Transverse colon (tissue), 4 donors: ENCODE results near the gene IMMP2L. TPM values are rescaled to one million over a fixed set of nuclear protein-coding genes. Genes with fewer than 3 reads are reported as not detected.

Experiments
- DNase-seq: peaks from one replicate; pipeline ENCODE4 v3.0.0-alpha.2; 2019
- H3K27ac ChIP-seq, 4 donors: fragments of 200-600 bp; sonication (generic); 2 replicates each; pipeline ENCODE4 v1.5.1; 2016 to 2018; ENCODE audit warnings: inconsistent platforms in 4 of 4
- H3K27me3 ChIP-seq: fragments of 200-600 bp; sonication (generic); 2 replicates; pipeline ENCODE4 v1.5.1; 2017; ENCODE audit warnings: inconsistent platforms
- H3K36me3 ChIP-seq, 4 donors: fragments of 200-600 bp; sonication (generic); 2 replicates each; pipeline ENCODE4 v1.5.1; 2017 to 2019; ENCODE audit warnings: inconsistent platforms in 4 of 4
- H3K4me1 ChIP-seq, 4 donors: fragments of 200-600 bp; sonication (generic); 2 replicates each; pipeline ENCODE4 v1.5.1; 2017 to 2020; ENCODE audit warnings: inconsistent platforms in 4 of 4
- H3K4me3 ChIP-seq, 4 donors: fragments of 200-600 bp; sonication (generic); 1 replicate in 1 of 4; 2 replicates in 3 of 4; pipeline versions ENCODE4 v1.5.1 to v1.6.1; 2017 to 2019; ENCODE audit warnings: inconsistent platforms in 4 of 4
- H3K9me3 ChIP-seq, 2 donors: fragments of 200-600 bp; sonication (generic); 2 replicates each; pipeline ENCODE4 v1.5.1; 2017 to 2019; ENCODE audit warnings: inconsistent platforms in 2 of 2
- EP300 ChIP-seq: sonication (generic); formaldehyde crosslinking; IDR thresholded peaks from one replicate; pipeline ENCODE4 v1.6.1; 2017; ENCODE audit warnings: antibody characterized with exemption, low read depth
- POLR2A ChIP-seq: fragments of 450-650 bp; IDR thresholded peaks from one replicate; pipeline ENCODE4 v1.6.1; 2016; ENCODE audit warnings: antibody characterized with exemption, mild to moderate bottlenecking, moderate library complexity
- POLR2AphosphoS5 ChIP-seq, 3 donors: sonication (generic); formaldehyde crosslinking; IDR thresholded peaks; one replicate each; pipeline ENCODE4 v1.6.1; 2016; ENCODE audit warnings: antibody characterized with exemption in 3 of 3
- WGBS, 2 donors: methylation state at CpG; one replicate each; pipeline ENCODE4 v1.1.5; 2018; ENCODE audit warnings: low coverage in 1 of 2; 5-methylcytosine and 5-hydroxymethylcytosine counted together
- in situ Hi-C, 4 donors: fragments of 200-750 bp; cut with MboI; loops; one replicate each; pipeline versions ENCODE4 v1.15.0 to v1.15.1; 2017; ENCODE audit warnings: low sequenced_read_pairs in 3 of 4, low pct_ligation_motif_present in 1 of 4, low pct_unique_long_range_greater_than_20kb in 1 of 4
- intact Hi-C: fragments of 100-400 bp; cut with DNase I; formaldehyde crosslinking; loops from one replicate; pipeline ENCODE4 v1.15.1; 2023; ENCODE audit warnings: low total_unique reads
- total RNA-seq, 4 donors: library from RNA; depleted of rRNA; stranded (reverse); fragments of >200 nt; gene quantifications; one replicate each; pipeline ENCODE4 v1.1.0, GENCODE V29; 2016
- TF ChIP-seq, protein P1 (sequence below), 5 experiments: fragments of 200-600 bp in 3 of 5; fragments of 450-650 bp in 2 of 5; sonication (generic) in 3 of 5; IDR thresholded peaks; 1 replicate in 2 of 5; 2 replicates in 3 of 5; pipeline ENCODE4 v1.5.1; 2016 to 2017; ENCODE audit warnings: antibody characterized with exemption in 5 of 5, inconsistent platforms in 3 of 5, mild to moderate bottlenecking in 2 of 5, moderate library complexity in 1 of 5

IMMP2L gene
- total RNA-seq, 4 donors from 2014 or later = 8.6 to 69.6 (median 10.9) TPM

- WGBS, 2 donors = 94 to 96% methylated on average over 5 of the region's 5 CpGs
- Histone ChIP-seq H3K27ac (no peak overlapping the region), H3K27me3 (no peaks in the 10 kb centered on the region), H3K36me3 (no peaks in the 10 kb centered on the region), H3K4me3 (no peak overlapping the region), H3K9me3 (peaks cover 5 to 9% of the 10 kb centered on the region in 2 donors), H3K4me1 (no peaks in the 10 kb centered on the region)
- TF ChIP-seq EP300 (no peak), POLR2AphosphoS5 (IDR thresholded peaks at IDR 0.05) (no peak), POLR2A (no peak)
- TF ChIP-seq, protein P1, sequence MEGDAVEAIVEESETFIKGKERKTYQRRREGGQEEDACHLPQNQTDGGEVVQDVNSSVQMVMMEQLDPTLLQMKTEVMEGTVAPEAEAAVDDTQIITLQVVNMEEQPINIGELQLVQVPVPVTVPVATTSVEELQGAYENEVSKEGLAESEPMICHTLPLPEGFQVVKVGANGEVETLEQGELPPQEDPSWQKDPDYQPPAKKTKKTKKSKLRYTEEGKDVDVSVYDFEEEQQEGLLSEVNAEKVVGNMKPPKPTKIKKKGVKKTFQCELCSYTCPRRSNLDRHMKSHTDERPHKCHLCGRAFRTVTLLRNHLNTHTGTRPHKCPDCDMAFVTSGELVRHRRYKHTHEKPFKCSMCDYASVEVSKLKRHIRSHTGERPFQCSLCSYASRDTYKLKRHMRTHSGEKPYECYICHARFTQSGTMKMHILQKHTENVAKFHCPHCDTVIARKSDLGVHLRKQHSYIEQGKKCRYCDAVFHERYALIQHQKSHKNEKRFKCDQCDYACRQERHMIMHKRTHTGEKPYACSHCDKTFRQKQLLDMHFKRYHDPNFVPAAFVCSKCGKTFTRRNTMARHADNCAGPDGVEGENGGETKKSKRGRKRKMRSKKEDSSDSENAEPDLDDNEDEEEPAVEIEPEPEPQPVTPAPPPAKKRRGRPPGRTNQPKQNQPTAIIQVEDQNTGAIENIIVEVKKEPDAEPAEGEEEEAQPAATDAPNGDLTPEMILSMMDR (IDR thresholded peaks at IDR 0.05) = no peak
- intact Hi-C loops = no loop called here
- in situ Hi-C loops = no loop called here
- DNase-seq = no peak
Observed at GRCh38 chr7:111571720-111572119, 9.4 kb upstream of the IMMP2L start.

DNA sequence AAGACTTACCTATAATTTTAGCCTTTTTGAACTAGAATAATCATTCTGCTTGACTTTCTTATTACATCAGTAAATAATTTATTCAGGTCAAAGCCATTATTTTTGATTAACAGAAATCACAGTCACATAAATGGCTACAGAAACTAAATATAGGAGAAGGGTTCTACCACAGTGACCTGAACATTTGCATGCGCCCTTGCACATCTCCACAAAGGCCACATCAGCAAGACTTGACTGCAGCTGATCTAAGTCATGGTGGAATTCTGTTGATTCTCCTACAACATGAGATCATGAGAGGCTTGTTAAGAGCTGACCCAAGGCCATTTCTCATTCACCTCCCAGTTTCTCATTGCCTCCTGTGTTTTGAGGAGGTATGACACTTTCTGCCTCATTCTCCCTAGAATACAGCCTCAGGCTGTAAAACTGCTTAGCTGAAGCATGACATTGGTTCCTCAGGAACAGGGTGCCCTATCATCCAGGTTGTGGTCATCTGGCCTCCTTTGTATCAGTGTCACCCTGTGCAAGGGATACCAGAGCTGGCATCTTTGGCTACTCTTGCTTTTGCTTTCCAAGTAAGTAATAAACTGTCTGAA is 6.7 kb upstream of the IMMP2L start:
- DNase-seq = no peak
- 67 to 81% methylated on average over 1 of the region's 1 CpG for WGBS, 2 donors
- no peaks in the 10 kb centered on the region for H3K36me3 ChIP-seq
- TF ChIP-seq, protein P1 (IDR thresholded peaks at IDR 0.05) = no peak
- TF ChIP-seq POLR2AphosphoS5 (IDR thresholded peaks at IDR 0.05) = no peak
- no peaks in the 10 kb centered on the region for H3K4me1 ChIP-seq
- H3K9me3 ChIP-seq = peaks cover 4 to 8% of the 10 kb centered on the region in 2 donors
- no peaks in the 10 kb centered on the region for H3K27me3 ChIP-seq
- H3K27ac ChIP-seq = no peak overlapping the region
- in situ Hi-C loops = no loop called here
- no peak overlapping the region for H3K4me3 ChIP-seq
- intact Hi-C loops = loop anchor here (10.0 kb wide), 1 partner anchor 1546 kb away; the partner anchor contains the start of gene SMIM30

GRCh38 chr7:111568419-111568818 is 6.1 kb upstream of the IMMP2L start:
- Histone ChIP-seq H3K27ac (no peak overlapping the region), H3K36me3 (no peaks in the 10 kb centered on the region), H3K9me3 (peaks cover 4 to 8% of the 10 kb centered on the region in 2 donors), H3K4me1 (no peaks in the 10 kb centered on the region), H3K4me3 (no peak overlapping the region), H3K27me3 (no peaks in the 10 kb centered on the region)
- in situ Hi-C loops (no loop called here), intact Hi-C loops (loop anchor here (10.0 kb wide), 1 partner anchor 1546 kb away; the partner anchor contains the start of gene SMIM30)
- TF ChIP-seq POLR2AphosphoS5 (IDR thresholded peaks at IDR 0.05) (no peak), POLR2A (no peak)
- TF ChIP-seq, protein P1 (IDR thresholded peaks at IDR 0.05) = no peak
- no peak for DNase-seq

DNA sequence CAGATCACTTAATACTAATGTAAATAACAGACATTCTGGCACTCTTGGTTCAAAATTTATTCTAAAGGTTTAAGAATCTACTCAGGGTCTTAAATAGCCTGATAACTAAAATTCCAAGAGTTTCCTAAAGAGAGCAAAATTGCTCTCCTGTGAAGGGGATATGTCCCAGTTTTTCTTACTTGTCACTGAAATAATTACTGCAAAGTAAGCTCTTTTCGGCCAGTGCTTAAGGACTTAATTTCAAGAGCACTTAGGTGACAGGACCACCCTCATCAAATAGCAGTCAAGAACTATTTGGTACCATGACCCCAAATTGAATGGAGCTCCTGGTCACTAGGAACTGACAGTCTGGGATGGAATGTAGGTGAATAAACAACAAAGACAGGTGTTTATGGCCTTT is 1.8 kb upstream of the IMMP2L start:
- Histone ChIP-seq H3K4me3 (no peak overlapping the region), H3K36me3 (no peaks in the 10 kb centered on the region), H3K9me3 (no peaks in the 10 kb centered on the region), H3K4me1 (peaks cover 0 to 28% (median 16%) of the 10 kb centered on the region in 4 donors), H3K27me3 (no peaks in the 10 kb centered on the region), H3K27ac (no peak overlapping the region)
- DNase-seq = no peak
- intact Hi-C loops (loop anchor here (10.0 kb wide), 1 partner anchor 1551 kb away; the partner anchor contains the start of gene SMIM30), in situ Hi-C loops (no loop called here)
- WGBS, 2 donors = 0% methylated on average over 1 of the region's 1 CpG; no CpG with 5 or more reads in 1 of the 2 donors
- TF ChIP-seq POLR2AphosphoS5 (IDR thresholded peaks at IDR 0.05) (no peak), EP300 (no peak), POLR2A (no peak)
- TF ChIP-seq, protein P1 (IDR thresholded peaks at IDR 0.05) = no peak
